ENCODE data around the gene PTH2R. TPM values are rescaled to one million over a fixed set of nuclear protein-coding genes. Genes with fewer than 3 reads are reported as not detected.

Gene PTH2R
- total RNA-seq, 4 donors from 2014 or later = not detected

- H3K27ac ChIP-seq = no peak overlapping the region
- no peak overlapping the region for H3K4me3 ChIP-seq
- H3K27me3 ChIP-seq = no peaks in the 10 kb centered on the region
- intact Hi-C loops (cut with DNase I) = no loop called here
- DNase-seq = no peak
- H3K4me1 ChIP-seq = peaks cover 0 to 4% (median 0%) of the 10 kb centered on the region in 3 donors
- 97% methylated on average over 5 to 11 of the region's 48 CpGs for WGBS, 2 donors
- TF ChIP-seq POLR2A (IDR thresholded peaks at IDR 0.05) = no peak
- TF ChIP-seq, protein P1, sequence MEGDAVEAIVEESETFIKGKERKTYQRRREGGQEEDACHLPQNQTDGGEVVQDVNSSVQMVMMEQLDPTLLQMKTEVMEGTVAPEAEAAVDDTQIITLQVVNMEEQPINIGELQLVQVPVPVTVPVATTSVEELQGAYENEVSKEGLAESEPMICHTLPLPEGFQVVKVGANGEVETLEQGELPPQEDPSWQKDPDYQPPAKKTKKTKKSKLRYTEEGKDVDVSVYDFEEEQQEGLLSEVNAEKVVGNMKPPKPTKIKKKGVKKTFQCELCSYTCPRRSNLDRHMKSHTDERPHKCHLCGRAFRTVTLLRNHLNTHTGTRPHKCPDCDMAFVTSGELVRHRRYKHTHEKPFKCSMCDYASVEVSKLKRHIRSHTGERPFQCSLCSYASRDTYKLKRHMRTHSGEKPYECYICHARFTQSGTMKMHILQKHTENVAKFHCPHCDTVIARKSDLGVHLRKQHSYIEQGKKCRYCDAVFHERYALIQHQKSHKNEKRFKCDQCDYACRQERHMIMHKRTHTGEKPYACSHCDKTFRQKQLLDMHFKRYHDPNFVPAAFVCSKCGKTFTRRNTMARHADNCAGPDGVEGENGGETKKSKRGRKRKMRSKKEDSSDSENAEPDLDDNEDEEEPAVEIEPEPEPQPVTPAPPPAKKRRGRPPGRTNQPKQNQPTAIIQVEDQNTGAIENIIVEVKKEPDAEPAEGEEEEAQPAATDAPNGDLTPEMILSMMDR (IDR thresholded peaks at IDR 0.05) = no peak
- peaks cover 0 to 16% (median 0%) of the 10 kb centered on the region in 3 donors for H3K36me3 ChIP-seq
- H3K9me3 ChIP-seq = peaks cover 0 to 4% (median 0%) of the 10 kb centered on the region in 3 donors
Measured at GRCh38 chr2:208360259-208361076, 46.1 kb upstream of the PTH2R start.

- Histone ChIP-seq H3K36me3 (peaks cover 0 to 10% (median 0%) of the 10 kb centered on the region in 3 donors), H3K4me3 (no peak overlapping the region), H3K27me3 (no peaks in the 10 kb centered on the region), H3K27ac (no peak overlapping the region), H3K9me3 (peaks cover 0 to 4% (median 0%) of the 10 kb centered on the region in 3 donors), H3K4me1 (peaks cover 0 to 4% (median 0%) of the 10 kb centered on the region in 3 donors)
- 95 to 98% methylated on average over 3 to 8 of the region's 9 CpGs for WGBS, 2 donors
- DNase-seq = no peak
- TF ChIP-seq POLR2A (IDR thresholded peaks at IDR 0.05) = no peak
- TF ChIP-seq, protein P1 (IDR thresholded peaks at IDR 0.05) = no peak
- intact Hi-C loops (cut with DNase I) = no loop called here
Measured at GRCh38 chr2:208361077-208361441, 45.5 kb upstream of the PTH2R start.

DNA sequence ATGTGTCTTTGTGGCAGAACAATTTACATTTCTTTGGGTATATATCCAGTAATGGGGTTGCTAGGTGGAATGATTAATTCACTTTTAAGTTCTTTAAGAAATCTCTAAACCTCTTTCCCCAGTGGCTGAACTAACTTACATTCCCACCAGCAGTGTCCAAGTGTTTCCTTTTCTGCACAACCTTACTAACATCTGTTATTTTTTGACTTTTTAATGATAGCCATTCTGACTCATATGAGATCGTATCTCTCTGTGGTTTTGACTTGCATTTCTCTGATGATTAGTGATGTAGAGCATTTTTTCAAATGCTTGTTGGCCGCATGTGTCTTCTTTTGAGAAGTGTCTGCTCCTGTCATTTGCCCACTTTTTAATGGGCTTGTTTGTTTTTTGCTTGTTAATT, 43.1 kb upstream of the PTH2R start:
- TF ChIP-seq, protein P1 (IDR thresholded peaks at IDR 0.05) = no peak
- no peak for TF ChIP-seq POLR2A (IDR thresholded peaks at IDR 0.05)
- Histone ChIP-seq H3K27me3 (no peaks in the 10 kb centered on the region), H3K4me3 (no peak overlapping the region), H3K36me3 (no peaks in the 10 kb centered on the region), H3K9me3 (peaks cover 0 to 4% (median 0%) of the 10 kb centered on the region in 3 donors), H3K4me1 (peaks cover 0 to 4% (median 0%) of the 10 kb centered on the region in 3 donors), H3K27ac (no peak overlapping the region)
- intact Hi-C loops (cut with DNase I) = no loop called here
- WGBS, 2 donors = 52 to 55% methylated on average over 2 of the region's 2 CpGs
- DNase-seq = no peak

- H3K27me3 ChIP-seq = no peaks in the 10 kb centered on the region
- intact Hi-C loops (cut with DNase I) = no loop called here
- peaks cover 0 to 4% (median 0%) of the 10 kb centered on the region in 3 donors for H3K9me3 ChIP-seq
- WGBS, 2 donors = 74 to 76% methylated on average over 4 of the region's 4 CpGs
- no peak overlapping the region for H3K4me3 ChIP-seq
- no peak overlapping the region for H3K27ac ChIP-seq
- no peak for DNase-seq
- no peaks in the 10 kb centered on the region for H3K36me3 ChIP-seq
- TF ChIP-seq POLR2A (IDR thresholded peaks at IDR 0.05) = no peak
- TF ChIP-seq, protein P1 (IDR thresholded peaks at IDR 0.05) = no peak
- no peaks in the 10 kb centered on the region for H3K4me1 ChIP-seq
Measured at GRCh38 chr2:208366215-208367127, 40.1 kb upstream of the PTH2R start.

DNA sequence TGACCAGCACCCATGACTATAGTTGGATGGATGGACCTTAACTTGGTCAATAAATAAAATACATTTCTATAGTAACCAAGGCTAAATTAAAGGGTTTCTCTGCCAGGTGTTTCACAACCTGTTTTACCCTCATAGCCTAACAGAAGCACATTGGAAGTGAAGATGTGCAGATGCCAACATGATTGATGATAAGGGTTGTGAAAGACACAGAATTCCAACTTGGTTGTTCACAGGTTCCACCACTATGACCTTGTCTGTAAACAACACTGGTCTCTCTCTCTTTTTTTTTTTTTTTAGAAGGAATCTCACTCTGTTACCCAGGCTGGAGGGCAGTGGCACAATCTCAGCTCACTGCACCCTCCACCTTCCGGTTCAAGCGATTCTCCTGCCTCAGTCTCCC, 37.5 kb upstream of the PTH2R start:
- intact Hi-C loops (cut with DNase I) = no loop called here
- Histone ChIP-seq H3K9me3 (peaks cover 0 to 4% (median 0%) of the 10 kb centered on the region in 3 donors), H3K4me1 (no peaks in the 10 kb centered on the region), H3K4me3 (no peak overlapping the region), H3K27me3 (no peaks in the 10 kb centered on the region), H3K27ac (no peak overlapping the region), H3K36me3 (no peaks in the 10 kb centered on the region)
- no peak for TF ChIP-seq POLR2A (IDR thresholded peaks at IDR 0.05)
- TF ChIP-seq, protein P1 (IDR thresholded peaks at IDR 0.05) = no peak
- DNase-seq = no peak
- 71 to 87% methylated on average over 2 of the region's 2 CpGs for WGBS, 2 donors
